Calu3 (cell line): ENCODE results near the gene SUSD3. TPM values are rescaled to one million over a fixed set of nuclear protein-coding genes. Genes with fewer than 3 reads are reported as not detected.

ENCODE experiments used
- BruUV-seq: library from RNA; stranded (reverse); fragments of 400-500 nt; replicated peaks from 2 replicates; lab custom pipeline; 2021; lab: Mats Ljungman, UMichigan
- CTCF ChIA-PET: fragments of 300-600 bp; sonication (Branson Sonifier 250); formaldehyde crosslinking; loops from one replicate; lab custom pipeline; 2022; ENCODE audit warnings: antibody characterized with exemption; lab: Charles Lee
- DNase-seq: peaks from one replicate; pipeline ENCODE4 v3.0.0; 2022
- H3K27ac Mint-ChIP-seq: one replicate; pipeline ENCODE4 v1.8.0; 2022; ENCODE audit warnings: mixed read lengths; ENCODE audit not compliant: unreplicated experiment
- H3K27me3 Mint-ChIP-seq: one replicate; pipeline ENCODE4 v1.8.0; 2022; ENCODE audit warnings: mixed read lengths; ENCODE audit not compliant: unreplicated experiment
- H3K36me3 Mint-ChIP-seq: one replicate; pipeline ENCODE4 v1.8.0; 2022; ENCODE audit warnings: mild to moderate bottlenecking, moderate library complexity, mixed read lengths; ENCODE audit not compliant: insufficient read depth, unreplicated experiment
- H3K4me1 Mint-ChIP-seq: one replicate; pipeline ENCODE4 v1.8.0; 2022; ENCODE audit warnings: mild to moderate bottlenecking, low read depth, mixed read lengths; ENCODE audit not compliant: unreplicated experiment
- H3K4me3 Mint-ChIP-seq: one replicate; pipeline ENCODE4 v1.8.0; 2022; ENCODE audit warnings: mild to moderate bottlenecking, low read depth, moderate library complexity, mixed read lengths; ENCODE audit not compliant: unreplicated experiment
- H3K9me3 Mint-ChIP-seq: one replicate; pipeline ENCODE4 v1.8.0; 2022; ENCODE audit warnings: low read depth, mixed read lengths; ENCODE audit not compliant: unreplicated experiment
- intact Hi-C: fragments of 100-400 bp; cut with micrococcal nuclease; formaldehyde crosslinking; loops from one replicate; pipeline ENCODE4 v1.10.0; 2022; ENCODE audit not compliant: unreplicated experiment
- total RNA-seq: library from RNA; stranded (reverse); gene quantifications from 2 replicates; pipeline ENCODE4 v1.2.3, GENCODE V29; 2022
- TF ChIP-seq, protein P1 (sequence below): fragments of 200-600 bp; IDR thresholded peaks from one replicate; pipeline ENCODE4 v1.8.0; 2022; ENCODE audit warnings: antibody characterized with exemption; ENCODE audit not compliant: unreplicated experiment

Gene SUSD3
- total RNA-seq, 1 experiment from 2014 or later = 1.3 TPM

DNA sequence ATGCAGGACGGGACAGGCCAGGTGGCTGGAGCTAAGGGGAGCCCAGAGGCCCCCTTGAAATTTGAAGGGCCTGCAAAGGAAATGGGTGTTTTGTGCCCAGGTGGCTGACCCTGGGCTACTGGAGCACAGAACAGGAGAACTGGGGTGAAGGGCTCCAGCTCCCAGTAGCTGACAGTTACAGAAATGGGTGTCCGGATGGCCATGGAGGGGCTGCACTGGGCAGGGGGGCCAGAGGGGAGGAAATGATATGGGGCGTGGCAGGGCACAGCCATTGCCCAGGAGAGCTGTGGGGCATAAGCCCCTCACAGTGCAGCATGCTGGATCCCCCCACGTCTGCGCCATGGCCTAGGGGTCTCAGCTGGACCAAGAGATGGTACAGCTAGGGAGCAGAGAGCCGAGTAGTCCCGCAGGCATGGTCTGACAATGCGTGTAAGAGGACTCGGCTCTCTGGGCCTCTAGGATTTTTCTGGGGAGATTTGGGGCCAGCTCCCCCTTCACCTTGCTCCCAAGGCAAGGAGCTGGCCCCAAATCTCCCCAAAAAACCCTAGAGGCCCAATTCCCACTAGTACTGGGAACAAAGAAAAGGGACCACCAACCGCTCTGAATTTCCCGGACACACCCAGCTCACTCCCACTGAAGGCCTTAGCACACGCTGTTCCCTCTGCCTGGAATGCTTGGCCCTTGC, 29.6 kb downstream of the SUSD3 start:
- Mint-ChIP-seq H3K27ac (no peak overlapping the region), H3K27me3 (no peaks in the 10 kb centered on the region), H3K9me3 (peaks cover 4% of the 10 kb centered on the region), H3K4me3 (no peak overlapping the region), H3K36me3 (peaks cover 6% of the 10 kb centered on the region), H3K4me1 (peaks cover 13% of the 10 kb centered on the region)
- no peak for DNase-seq
- CTCF ChIA-PET = no interaction called here
- TF ChIP-seq, protein P1, sequence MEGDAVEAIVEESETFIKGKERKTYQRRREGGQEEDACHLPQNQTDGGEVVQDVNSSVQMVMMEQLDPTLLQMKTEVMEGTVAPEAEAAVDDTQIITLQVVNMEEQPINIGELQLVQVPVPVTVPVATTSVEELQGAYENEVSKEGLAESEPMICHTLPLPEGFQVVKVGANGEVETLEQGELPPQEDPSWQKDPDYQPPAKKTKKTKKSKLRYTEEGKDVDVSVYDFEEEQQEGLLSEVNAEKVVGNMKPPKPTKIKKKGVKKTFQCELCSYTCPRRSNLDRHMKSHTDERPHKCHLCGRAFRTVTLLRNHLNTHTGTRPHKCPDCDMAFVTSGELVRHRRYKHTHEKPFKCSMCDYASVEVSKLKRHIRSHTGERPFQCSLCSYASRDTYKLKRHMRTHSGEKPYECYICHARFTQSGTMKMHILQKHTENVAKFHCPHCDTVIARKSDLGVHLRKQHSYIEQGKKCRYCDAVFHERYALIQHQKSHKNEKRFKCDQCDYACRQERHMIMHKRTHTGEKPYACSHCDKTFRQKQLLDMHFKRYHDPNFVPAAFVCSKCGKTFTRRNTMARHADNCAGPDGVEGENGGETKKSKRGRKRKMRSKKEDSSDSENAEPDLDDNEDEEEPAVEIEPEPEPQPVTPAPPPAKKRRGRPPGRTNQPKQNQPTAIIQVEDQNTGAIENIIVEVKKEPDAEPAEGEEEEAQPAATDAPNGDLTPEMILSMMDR = no peak
- intact Hi-C loops = no loop called here
- BruUV-seq = no TSS peak

DNA sequence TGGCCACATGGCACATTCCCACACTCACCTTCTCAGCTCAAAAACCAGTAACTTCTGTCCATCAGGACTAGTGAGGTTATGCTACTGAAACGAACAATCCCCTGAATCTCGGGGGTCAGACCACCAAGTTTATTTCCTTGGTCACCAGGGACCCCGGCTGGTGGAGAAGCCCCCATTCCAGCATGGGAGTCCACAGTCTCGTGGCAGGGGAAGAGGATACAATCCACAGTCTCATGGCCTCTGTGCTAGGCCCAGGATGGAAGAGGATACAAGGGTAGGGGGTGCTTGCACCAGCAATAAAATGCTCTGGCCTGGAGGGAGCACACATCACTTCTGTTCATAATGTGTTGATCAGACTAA, 30.1 kb downstream of the SUSD3 start:
- no TSS peak for BruUV-seq
- peaks cover 4% of the 10 kb centered on the region for H3K9me3 Mint-ChIP-seq
- no peaks in the 10 kb centered on the region for H3K27me3 Mint-ChIP-seq
- H3K4me3 Mint-ChIP-seq = no peak overlapping the region
- H3K36me3 Mint-ChIP-seq = peaks cover 6% of the 10 kb centered on the region
- TF ChIP-seq, protein P1 = no peak
- H3K4me1 Mint-ChIP-seq = peaks cover 19% of the 10 kb centered on the region
- H3K27ac Mint-ChIP-seq = no peak overlapping the region
- intact Hi-C loops = no loop called here
- CTCF ChIA-PET = no interaction called here
- no peak for DNase-seq

DNA sequence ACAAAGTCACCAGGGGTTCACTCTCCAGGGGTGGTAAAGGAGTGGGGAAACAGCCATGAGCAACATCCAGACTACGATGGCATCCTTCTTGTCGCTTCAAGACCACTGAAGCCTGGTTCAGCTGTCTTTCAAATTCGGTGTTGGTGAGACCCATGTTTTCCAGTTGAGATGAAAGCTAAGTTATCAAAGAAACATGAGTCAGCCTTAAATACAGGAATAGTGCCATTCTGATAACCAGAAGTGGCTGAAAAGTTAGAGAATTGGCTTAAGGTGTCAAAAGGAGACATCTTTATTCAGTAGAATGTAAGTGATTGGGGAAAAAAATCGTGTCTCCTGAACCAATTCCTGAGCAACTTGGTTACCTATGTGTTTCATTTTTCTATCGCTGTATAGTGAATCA, 30.5 kb downstream of the SUSD3 start:
- H3K4me1 Mint-ChIP-seq = peaks cover 22% of the 10 kb centered on the region
- TF ChIP-seq, protein P1 = no peak
- H3K27ac Mint-ChIP-seq = no peak overlapping the region
- BruUV-seq = no TSS peak
- H3K4me3 Mint-ChIP-seq = no peak overlapping the region
- H3K27me3 Mint-ChIP-seq = no peaks in the 10 kb centered on the region
- H3K36me3 Mint-ChIP-seq = peaks cover 8% of the 10 kb centered on the region
- peaks cover 4% of the 10 kb centered on the region for H3K9me3 Mint-ChIP-seq
- intact Hi-C loops = no loop called here
- no peak for DNase-seq
- CTCF ChIA-PET = no interaction called here

DNA sequence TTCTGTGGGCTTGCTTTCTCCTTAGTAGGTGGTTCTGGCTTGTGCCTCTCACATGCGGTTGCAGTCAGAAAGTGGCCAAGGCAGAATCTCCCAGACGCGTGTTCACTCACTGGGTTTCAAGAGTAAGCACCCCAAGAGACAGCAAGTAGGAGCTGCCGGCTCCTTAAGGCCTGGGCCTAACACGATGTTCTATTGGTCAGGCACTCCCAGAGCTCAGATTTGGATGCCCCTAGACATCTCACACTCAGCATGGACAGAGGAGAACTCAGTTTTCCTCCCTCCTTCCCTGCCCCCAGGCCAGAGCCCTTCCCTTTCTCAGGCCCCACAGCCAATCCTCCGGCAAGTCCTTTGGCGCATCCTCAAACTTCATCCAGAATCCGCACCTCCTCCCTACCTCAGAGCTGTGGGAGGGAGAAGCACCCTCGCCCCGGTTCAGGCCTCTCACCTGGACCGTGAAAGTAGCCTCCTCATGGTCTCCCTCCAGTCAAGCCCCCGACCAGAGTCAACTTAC, 31.0 kb downstream of the SUSD3 start:
- no TSS peak for BruUV-seq
- DNase-seq = no peak
- H3K27me3 Mint-ChIP-seq = no peaks in the 10 kb centered on the region
- H3K9me3 Mint-ChIP-seq = peaks cover 4% of the 10 kb centered on the region
- intact Hi-C loops = no loop called here
- H3K27ac Mint-ChIP-seq = no peak overlapping the region
- TF ChIP-seq, protein P1 = no peak
- peaks cover 11% of the 10 kb centered on the region for H3K36me3 Mint-ChIP-seq
- no peak overlapping the region for H3K4me3 Mint-ChIP-seq
- peaks cover 28% of the 10 kb centered on the region for H3K4me1 Mint-ChIP-seq
- CTCF ChIA-PET = no interaction called here
